ENCODE results near the gene DNAH12. TPM values are rescaled to one million over a fixed set of nuclear protein-coding genes. Genes with fewer than 3 reads are reported as not detected.

Gene DNAH12
- total and polyA plus RNA-seq, 10 of the 15 experiments (the other 5 are each of a cell fraction or from before 2014, with no cell fraction given), result under 0.01 to 0.35 (median 0.08) TPM

DNA sequence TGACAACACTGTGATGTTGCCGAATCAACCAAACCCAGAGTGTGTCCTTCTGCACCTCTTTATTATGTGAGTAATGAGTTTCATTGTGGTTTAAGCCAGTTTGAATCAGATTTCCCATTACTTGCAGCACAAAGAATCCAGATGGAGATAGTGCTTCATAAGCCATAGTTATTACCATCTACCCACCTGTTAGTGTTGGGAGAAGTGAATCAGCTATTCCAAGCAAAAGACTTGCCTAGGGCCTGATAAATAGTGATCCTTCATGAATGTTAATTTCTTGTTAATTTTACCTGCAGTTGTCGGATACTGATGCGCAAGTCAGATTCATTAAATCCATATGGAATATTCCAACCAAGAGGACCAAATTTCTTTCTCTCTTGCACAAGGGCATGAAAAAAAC lies 229.9 kb downstream of the DNAH12 start:
- Histone ChIP-seq H2AFZ (ENCODE audit: control insufficient read depth, low read depth, low read length) (no peak overlapping the region), H3K4me1 (ENCODE audit: control insufficient read depth, insufficient read depth, low read length) (no peaks in the 10 kb centered on the region), H3K27me3 (replicated peaks in 1 of 2; ENCODE audit: control insufficient read depth in 2 of 2, insufficient read depth in 2 of 2, low read length in 1 of 2) (no peaks in the 10 kb centered on the region; a peak in 1 of 4 replicates), H3K27ac (ENCODE audit: control insufficient read depth, insufficient read depth) (no peak overlapping the region), H3K36me3 (ENCODE audit: control insufficient read depth in 2 of 2, insufficient read depth in 2 of 2, low read length in 1 of 2) (no peaks in the 10 kb centered on the region), H4K20me1 (ENCODE audit: control insufficient read depth, insufficient read depth) (no peaks in the 10 kb centered on the region), H3K9me3 (replicated peaks; ENCODE audit: control insufficient read depth, insufficient read depth, low read length) (no peaks in the 10 kb centered on the region), H3K9ac (ENCODE audit: control insufficient read depth, insufficient read depth, low read length) (no peak overlapping the region), H3K4me3 (no peak overlapping the region), H3K4me2 (ENCODE audit: control insufficient read depth, insufficient read depth) (no peak overlapping the region), H3K79me2 (ENCODE audit: control insufficient read depth, insufficient read depth, low read length) (no peaks in the 10 kb centered on the region)
- ChIA-PET RAD21 (ENCODE audit: unreplicated experiment) (no interaction called here), CTCF (no interaction called here), SMC1A (ENCODE audit: uncharacterized antibody, unreplicated experiment) (no interaction called here), POLR2A (no interaction called here)
- TF ChIP-seq CREM (IDR thresholded peaks at IDR 0.05; ENCODE audit: low read depth), result no peak
- TF ChIP-seq SIX5 (IDR thresholded peaks at IDR 0.05; ENCODE audit: low read depth, low read length, severe bottlenecking), result no peak
- TF ChIP-seq, protein P1, sequence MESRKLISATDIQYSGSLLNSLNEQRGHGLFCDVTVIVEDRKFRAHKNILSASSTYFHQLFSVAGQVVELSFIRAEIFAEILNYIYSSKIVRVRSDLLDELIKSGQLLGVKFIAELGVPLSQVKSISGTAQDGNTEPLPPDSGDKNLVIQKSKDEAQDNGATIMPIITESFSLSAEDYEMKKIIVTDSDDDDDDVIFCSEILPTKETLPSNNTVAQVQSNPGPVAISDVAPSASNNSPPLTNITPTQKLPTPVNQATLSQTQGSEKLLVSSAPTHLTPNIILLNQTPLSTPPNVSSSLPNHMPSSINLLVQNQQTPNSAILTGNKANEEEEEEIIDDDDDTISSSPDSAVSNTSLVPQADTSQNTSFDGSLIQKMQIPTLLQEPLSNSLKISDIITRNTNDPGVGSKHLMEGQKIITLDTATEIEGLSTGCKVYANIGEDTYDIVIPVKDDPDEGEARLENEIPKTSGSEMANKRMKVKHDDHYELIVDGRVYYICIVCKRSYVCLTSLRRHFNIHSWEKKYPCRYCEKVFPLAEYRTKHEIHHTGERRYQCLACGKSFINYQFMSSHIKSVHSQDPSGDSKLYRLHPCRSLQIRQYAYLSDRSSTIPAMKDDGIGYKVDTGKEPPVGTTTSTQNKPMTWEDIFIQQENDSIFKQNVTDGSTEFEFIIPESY (IDR thresholded peaks at IDR 0.05), result no peak
- no peak for TF ChIP-seq HDAC2 (IDR thresholded peaks at IDR 0.05)
- TF ChIP-seq TARDBP (IDR thresholded peaks at IDR 0.05; ENCODE audit: borderline replicate concordance), result no peak
- TF ChIP-seq MTA2 (IDR thresholded peaks at IDR 0.05; ENCODE audit: low read depth), result no peak
- TF ChIP-seq PML (IDR thresholded peaks at IDR 0.05; ENCODE audit: low read length), result no peak
- no peak for TF ChIP-seq RAD21 (IDR thresholded peaks at IDR 0.05; ENCODE audit: insufficient read depth, low read depth, low read length)
- TF ChIP-seq, protein P2, sequence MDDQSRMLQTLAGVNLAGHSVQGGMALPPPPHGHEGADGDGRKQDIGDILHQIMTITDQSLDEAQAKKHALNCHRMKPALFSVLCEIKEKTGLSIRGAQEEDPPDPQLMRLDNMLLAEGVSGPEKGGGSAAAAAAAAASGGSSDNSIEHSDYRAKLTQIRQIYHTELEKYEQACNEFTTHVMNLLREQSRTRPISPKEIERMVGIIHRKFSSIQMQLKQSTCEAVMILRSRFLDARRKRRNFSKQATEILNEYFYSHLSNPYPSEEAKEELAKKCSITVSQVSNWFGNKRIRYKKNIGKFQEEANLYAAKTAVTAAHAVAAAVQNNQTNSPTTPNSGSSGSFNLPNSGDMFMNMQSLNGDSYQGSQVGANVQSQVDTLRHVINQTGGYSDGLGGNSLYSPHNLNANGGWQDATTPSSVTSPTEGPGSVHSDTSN (IDR thresholded peaks at IDR 0.05; ENCODE audit: insufficient replicate concordance, low read depth, low read length), result no peak
- TF ChIP-seq EGR1 (IDR thresholded peaks at IDR 0.05; ENCODE audit: borderline replicate concordance in 1 of 2, low read depth in 2 of 2, low read length in 2 of 2), result no peak
- no peak for TF ChIP-seq RUNX3 (IDR thresholded peaks at IDR 0.05; ENCODE audit: low read length)
- TF ChIP-seq TCF3 (IDR thresholded peaks at IDR 0.05; ENCODE audit: borderline replicate concordance, insufficient read depth, low read depth, low read length), result no peak
- TF ChIP-seq BACH1 (IDR thresholded peaks at IDR 0.05; ENCODE audit: borderline replicate concordance), result no peak
- intact Hi-C loops (cut with micrococcal nuclease; ENCODE audit: unreplicated experiment), result no loop called here
- FAIRE-seq, result no peak
- ATAC-seq, result no peak
- WGBS (ENCODE audit: insufficient coverage, insufficient replicate concordance, low lambda C conversion rate, missing lambda C conversion rate), result 79% methylated on average over 3 of the region's 3 CpGs
- no peak for DNase-seq (ENCODE audit: low read depth, low spot score)
- in situ Hi-C loops (cut with MboI), result no loop called here
- BruUV-seq (replicated peaks), result no TSS peak
